ENCODE measurements around the gene SLC9B2.

SLC9B2 gene, protein sequence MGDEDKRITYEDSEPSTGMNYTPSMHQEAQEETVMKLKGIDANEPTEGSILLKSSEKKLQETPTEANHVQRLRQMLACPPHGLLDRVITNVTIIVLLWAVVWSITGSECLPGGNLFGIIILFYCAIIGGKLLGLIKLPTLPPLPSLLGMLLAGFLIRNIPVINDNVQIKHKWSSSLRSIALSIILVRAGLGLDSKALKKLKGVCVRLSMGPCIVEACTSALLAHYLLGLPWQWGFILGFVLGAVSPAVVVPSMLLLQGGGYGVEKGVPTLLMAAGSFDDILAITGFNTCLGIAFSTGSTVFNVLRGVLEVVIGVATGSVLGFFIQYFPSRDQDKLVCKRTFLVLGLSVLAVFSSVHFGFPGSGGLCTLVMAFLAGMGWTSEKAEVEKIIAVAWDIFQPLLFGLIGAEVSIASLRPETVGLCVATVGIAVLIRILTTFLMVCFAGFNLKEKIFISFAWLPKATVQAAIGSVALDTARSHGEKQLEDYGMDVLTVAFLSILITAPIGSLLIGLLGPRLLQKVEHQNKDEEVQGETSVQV

DNA sequence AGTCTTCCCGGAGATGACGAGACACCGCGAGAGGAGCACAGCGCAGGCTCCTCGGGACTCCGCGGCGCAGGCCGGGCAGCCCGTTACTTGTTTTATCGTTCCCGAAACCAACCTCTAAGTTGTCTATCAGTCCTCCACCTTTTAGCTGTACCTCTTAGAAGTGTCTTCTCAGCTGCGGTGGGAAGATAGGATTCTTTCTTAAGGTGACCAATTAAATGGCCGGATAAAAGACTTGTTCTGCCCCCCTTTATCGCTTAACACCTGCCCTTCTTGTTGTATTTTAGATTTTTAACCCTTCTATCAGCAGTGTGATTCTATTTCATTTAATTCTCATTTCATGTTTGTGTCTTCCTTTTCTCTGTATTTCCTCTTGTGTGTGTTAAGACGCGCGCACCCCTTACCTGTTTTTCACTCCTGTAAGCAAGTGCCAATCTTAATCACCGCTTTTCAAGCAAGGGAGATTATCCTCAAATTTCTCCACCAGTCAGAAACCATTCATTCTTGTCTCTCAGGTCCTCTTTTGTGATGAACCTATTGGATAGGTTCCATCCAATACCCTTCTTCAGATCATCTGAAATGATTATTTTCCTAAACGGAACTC, at the start of gene SLC9B2:
TSS of gene SLC9B2 (minus strand) at position 15 of the 601 bp plus-strand sequence. CDS start 9,211 bp downstream, outside the sequence.
- peak; percentile 11 for DNase-seq (ENCODE audit: low read depth)

DNA sequence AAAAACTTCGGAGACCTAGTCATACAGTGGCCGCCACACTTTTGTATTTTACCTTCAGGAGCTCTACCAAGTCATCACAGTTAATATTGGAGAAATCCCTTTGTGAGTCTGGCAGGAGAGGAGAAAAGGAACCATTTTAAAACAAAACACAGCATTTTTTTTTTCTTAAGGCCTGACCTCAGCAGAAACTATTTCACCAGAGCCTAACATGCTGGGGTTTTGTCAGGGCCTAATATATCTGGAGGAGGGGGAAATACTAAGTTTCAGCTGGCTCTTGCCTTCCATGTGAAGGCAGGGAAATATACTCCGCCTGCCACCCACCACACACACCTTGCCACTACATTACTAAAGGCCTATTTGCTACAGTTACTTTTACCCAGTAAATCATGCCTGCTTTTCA, 49.6 kb upstream of the SLC9B2 start:
- no peak for DNase-seq (ENCODE audit: low read depth)

DNA sequence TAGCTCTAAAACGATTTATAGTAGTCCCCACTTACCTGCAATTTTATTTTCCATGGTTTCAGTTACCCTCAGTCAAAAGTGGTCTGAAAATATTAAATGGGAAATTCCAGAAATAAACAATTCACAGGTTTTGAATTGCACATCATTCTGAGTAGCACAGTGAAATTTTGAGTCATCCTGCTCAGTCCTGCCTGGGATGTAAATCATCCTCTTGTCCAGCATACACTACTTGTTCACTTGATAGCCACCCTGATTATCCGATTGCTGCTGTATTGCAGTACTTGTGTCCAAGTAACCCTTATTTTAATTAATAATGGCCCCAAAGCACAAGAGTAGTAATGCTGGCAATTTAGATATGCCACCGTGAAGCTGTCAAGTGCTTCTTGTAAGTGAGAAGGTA, 46.6 kb upstream of the SLC9B2 start:
- no peak for DNase-seq (ENCODE audit: low read depth)

DNA sequence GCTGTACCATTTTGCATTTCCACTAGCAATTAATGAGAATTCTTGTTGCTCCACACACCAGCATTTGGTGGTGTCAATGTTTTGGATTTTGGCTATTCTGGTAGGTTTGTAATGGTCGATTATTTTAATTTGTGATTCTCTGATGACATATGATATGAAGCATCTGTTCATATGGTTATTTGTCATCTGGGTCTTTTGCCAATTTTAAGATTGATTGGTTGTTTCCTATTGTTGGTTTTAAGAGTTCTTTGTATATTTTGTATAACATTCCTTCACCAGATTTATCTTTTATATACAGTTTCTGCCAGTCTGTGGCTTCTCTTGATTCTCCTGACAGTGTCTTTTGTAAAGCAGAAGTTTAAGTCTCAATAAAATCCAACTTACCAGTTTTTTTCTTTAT, 41.6 kb upstream of the SLC9B2 start:
- DNase-seq (ENCODE audit: low read depth), result no peak

DNA sequence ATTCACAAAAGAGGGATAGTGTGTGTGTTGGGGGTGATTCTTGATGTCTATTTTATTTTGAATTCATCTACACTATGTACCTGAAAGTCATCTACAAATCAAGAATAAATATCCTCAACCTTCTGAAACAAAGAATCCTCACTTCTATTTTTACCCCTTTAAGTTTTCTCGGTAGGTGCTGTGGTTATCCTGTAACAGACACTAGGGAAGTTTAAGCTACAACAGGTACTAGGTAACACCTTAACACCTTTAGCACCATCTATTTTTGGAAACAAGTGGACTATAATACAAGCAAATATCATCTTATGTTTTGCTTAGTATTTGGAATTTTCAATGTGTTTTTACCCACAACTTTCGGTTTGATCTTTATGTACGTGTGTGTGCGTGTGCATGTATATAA, 35.0 kb upstream of the SLC9B2 start:
- no peak for DNase-seq (ENCODE audit: low read depth)

DNA sequence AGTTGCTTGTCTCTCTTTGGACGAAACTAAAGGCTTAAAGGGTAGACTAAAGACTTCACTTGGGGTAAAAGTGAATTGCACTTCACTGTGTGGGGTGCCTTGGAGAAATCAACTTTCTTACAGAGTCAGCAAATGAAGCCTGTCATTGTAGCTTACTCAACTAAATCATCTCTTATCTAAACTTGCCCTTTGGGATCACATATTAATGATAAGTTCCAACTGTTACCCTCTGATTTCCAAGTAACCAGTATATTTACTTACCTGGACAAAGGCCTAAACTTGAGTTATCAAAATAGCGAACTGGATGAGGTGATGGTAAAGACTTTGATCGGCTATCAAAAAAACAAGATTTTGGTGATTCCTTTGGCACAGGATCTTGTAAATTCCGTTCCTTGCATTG, 32.0 kb upstream of the SLC9B2 start:
- DNase-seq (ENCODE audit: low read depth), result no peak

DNA sequence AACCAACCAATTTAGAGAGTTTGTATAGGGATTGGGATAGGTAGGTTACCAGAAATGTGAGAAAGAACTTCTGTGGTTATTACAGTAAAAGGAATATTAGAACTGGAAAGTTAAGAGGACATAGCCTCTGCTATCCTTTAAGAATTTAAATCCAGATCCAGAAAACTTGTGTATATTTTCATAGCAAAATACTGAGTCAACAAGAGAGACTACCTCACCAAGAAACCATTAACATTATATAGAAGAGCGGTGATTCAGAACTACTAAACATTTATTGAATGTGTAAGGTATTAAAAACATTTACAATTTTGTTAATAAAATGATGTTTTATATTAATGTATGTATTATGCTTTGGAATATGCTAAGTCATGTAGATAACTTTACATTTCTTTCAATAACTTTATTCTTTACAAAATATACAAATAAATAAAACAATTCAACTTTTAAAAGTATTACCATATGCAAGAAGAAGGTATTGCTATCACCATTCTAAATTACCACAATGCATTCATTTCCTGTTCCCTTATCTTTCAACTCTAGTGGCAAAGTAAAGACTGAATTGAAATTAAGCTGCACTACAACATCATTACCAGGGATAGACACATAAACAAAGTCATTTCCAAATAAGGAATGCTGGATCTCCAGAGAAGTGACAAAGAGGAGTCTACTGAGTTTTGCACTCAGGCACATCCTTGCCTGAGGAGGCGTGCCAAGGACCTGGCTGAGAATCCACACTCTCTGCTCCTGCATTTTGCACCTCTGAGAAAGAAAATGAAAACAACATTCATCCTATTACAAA, 29.2 kb upstream of the SLC9B2 start:
- no peak for DNase-seq (ENCODE audit: low read depth)

DNA sequence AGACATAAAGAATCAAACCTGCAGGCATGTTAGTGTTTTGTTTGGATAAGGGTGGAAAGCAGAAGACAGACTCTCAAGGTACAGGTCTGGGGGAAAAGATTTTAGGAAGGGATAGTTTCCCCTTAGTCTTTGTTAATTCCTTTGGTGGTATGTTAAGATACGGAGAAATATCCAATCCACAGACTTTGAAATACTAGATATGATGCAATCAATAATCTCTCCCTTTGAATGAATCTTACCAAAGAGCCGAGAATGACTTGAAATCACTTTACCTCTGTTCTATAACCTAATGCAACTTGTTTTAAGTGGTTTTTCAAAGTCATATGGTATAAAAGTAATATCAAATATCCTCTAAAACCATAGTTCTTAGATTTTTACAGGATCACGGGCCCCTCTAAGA, 28.3 kb upstream of the SLC9B2 start:
- no peak for DNase-seq (ENCODE audit: low read depth)

DNA sequence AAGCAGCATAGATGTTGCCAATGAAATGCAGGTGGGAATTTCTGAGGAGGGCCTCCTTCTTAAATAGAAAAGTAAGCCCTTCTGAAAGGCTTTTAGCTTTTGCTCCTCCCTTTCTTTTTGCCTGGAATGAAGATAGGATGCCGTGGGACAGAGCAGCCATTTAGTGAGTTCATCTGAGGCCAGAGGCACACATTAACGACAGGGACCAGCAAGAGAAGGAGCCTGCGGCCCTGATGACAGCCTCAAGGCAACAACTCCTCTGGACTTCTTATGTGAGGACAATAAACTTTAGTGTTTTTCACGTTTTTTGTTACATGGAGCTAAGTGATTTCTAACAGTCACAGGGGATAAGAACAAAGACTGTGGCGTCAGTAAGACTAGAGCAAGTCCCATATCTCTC, 24.1 kb upstream of the SLC9B2 start:
- DNase-seq (ENCODE audit: low read depth), result no peak

DNA sequence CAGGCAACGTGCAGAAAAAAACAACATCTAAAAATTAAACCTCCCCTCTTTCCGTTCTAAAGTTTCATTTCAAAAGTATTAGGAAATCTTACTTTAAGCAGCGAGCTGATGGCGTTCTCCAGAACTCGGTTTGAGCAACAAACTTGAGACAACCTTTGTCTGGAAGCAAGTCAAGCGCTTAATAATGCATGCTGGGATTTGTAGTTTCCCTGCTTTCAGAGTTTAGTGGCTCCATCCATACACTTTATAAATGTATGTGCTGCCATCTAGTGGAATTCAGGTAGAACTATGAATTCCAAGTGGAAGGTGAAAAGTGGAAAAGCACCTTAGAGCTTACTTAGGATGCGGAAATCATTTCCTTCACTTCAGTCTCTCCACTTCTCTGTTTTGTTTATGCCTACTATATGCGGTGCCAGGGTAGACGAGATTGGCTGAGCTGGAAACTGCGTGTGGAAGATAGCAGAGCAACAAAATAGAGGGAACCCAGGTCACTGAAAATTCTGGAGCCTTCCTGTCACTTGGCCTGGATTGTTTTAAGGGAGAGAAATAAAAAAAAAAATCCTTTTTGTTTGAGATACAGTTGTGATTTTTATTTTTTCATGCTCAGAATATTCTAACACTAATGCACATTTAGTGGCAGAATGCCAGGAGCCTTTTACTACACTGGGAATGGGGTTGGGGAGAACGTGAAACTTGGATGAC, 23.3 kb upstream of the SLC9B2 start, which contains the start of gene BDH2:
TSS of gene BDH2 (minus strand) at position 144 of the 702 bp plus-strand sequence. CDS start 3,580 bp downstream, outside the sequence.
- DNase-seq (ENCODE audit: low read depth), result peak; percentile 78

DNA sequence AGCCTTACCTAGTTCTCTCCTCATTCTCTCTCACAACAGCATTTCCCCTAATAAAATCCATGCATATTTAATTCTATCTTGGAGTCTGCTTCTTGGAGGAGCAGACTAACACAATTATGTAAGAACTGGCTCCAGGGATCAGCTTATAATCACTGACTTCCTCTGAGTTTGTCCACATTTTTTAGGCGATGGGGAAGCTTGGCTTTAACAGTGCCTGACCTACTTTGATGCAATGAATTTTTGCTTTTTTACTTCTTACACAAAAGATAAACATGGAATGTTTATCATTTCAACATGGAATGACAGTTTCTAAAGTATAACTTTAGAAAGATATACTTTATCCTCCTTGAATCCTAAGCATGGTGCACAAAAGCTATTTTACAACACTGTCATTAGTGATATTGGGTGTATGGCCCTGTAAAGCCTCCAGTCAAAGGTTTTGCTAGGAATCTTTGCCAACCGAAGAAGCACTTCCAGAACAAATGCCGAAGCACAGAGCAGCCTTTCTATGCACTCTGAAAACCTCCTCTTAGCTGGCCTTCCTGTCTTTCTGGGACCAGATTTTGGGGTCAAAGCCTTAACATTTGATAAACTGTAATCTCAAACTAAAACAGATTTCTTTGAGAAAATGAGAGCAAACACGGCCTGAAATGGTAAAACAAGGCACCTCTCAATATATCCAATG, 22.3 kb upstream of the SLC9B2 start:
- DNase-seq (ENCODE audit: low read depth), result no peak

DNA sequence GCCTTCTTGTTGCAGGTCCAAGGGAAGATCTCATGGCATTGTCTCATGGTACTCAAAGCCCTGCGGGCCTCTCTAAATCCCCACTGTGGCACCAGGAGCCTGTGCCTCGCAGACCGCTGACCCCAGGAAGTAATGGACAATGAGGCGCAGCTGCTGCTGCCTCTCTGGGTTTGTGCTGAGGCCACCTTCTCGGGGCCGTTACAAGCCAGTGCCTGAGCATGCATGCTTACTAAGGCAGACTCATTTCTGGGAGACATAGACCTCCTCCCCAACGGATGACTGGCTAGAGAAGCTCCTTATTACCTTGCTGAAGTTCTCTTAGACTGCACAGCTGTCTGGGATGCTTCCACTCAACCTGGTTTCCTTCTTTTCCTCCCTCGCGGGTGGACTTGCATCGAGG, 21.8 kb upstream of the SLC9B2 start:
- no peak for DNase-seq (ENCODE audit: low read depth)

DNA sequence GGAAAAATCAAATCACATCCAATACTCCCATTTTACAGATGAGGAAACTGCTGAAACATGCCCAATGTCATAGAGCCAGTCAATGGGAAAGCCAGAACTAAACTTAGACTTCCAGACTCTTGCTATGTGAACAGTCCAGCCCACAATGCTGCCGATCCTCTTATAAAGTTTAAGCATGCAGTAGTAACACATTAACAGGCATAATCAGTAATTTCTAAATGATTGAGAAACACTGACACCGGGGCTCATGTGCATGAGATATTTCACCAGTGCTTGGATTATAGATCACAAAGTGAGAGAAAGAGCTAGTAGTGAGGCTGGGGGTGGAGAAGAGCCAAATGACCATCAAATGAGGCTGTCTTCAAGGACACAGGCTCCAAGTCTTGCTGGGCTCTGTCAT, 20.6 kb upstream of the SLC9B2 start:
- no peak for DNase-seq (ENCODE audit: low read depth)

DNA sequence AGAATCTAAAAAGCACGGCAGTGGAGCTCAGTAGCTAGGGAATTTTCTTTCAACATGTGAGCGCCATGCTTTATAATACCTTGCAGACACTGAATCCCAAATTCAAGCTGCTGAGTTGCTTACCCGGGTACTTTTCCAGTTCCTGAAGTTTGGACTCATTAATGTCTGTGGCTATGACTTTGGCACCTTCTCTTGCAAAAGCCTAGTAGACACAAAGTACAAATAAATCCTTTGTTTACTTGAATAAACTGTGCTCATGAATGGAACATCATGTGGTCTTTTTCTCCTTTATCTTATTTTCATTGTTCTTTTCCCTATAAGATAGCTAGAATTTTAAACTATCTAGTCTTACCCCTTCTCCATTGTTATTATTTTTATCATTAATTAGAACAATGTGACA, 18.5 kb upstream of the SLC9B2 start:
- no peak for DNase-seq (ENCODE audit: low read depth)

DNA sequence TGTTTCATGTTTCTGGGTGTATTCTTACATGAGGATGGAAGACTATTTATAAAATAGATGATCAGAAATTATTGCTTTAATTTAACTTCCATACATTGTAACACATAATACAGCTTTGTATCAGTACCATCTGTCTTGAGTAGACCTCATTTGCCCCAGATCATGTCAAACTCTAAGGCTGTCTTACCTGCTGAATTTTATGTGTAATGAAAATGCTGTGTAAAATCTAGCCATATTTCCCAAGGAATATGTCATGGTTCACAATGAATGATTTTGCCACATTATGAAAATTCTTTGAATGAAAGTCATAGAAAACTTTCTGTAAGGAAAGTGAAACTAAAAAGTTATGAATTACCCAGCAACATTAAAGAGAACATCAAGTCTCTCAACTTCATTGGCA, 15.7 kb upstream of the SLC9B2 start:
- no peak for DNase-seq (ENCODE audit: low read depth)

DNA sequence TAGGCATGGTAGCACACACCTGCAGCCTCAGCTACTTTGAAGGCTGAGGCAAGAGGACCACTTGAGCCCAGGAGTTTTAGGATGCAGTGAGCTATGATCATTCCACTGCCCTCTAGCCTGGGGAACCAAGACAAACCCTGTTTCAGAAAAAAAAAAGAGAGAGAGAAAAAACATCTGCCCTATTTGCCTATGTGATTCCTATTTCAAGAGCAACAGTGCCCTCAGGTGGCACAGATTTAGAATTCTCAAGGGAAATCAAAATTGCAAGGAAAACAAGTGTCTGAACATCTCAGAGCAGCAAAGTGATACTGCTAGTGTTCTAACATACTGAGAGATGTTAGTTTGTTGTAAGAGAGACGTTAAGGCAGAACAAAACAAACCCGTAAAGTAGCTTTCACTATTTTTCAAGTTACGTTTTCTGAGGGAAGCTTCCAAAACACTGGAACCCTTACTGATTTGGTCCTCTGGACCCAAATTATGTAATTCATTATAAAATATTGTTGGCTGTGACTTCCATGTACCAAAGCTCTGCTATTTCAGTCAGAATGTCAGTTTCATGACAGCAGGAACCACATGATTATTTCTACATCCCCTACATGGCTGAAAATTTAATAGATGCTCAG, 15.2 kb upstream of the SLC9B2 start:
- DNase-seq (ENCODE audit: low read depth), result peak; percentile 47

DNA sequence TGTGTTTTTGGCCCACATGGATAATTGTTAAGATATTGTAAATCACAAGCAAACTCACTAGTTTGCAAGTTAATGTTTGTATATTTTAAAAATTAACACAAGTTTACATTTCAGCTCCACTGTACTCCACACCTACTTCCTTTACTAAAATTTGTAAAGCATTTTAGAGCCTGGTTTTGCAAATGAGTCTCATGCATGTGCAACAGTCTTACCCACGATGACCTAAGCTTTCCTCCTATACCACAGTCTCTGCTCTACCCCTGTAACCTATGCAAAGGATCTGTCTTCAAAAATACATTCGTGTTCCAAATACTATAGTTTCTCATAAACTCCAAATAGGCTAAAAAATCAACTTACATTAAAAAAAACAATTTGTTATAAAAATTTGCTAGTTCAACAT, 12.9 kb upstream of the SLC9B2 start:
- no peak for DNase-seq (ENCODE audit: low read depth)

DNA sequence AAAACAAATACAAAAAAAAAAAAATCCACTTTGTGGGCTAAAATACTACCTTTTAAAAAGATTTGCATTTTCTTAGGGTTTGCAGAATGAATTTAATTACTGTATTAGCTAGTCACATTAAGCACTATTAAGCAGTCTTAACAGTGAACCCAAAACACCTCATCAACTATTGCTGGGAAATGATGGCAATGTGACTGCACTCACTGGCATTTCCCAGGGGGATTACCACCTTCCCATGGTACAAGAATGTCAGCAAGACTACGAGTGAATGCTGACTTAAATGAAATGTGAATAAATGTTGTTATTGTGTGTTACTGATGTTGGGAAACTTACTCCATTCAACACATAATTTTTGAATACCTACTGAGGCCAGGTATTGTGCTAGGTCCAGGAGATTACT, 10.0 kb upstream of the SLC9B2 start:
- no peak for DNase-seq (ENCODE audit: low read depth)

DNA sequence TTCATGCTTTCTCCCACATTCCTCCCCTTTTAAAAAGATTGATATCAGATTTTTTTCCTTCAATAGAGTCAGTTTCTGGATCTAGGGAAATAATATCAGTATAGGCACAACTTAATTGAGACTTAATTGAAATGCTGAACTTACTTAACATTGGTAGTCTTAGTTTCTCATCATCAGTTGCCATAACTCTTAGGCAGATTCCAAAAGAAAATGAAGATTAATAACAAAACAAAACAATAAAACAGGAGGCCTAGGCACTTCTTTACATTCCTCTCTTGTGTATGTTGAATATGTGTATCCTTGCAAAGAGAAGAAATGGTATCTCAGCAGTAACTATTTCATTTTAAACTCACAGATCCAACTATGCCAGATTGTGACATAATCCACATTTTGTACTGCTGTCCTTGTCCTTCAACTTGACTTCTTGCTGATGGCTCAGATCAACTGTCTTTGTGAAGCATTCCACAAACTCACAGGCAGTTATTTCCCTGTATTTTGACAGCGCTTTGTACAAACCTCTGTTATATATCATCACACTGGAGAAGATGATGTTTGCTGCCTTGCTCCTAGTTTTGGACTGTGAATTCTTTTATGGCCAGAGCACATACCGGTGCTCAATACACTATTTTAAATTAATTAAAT, 9.1 kb upstream of the SLC9B2 start:
- DNase-seq (ENCODE audit: low read depth), result no peak

DNA sequence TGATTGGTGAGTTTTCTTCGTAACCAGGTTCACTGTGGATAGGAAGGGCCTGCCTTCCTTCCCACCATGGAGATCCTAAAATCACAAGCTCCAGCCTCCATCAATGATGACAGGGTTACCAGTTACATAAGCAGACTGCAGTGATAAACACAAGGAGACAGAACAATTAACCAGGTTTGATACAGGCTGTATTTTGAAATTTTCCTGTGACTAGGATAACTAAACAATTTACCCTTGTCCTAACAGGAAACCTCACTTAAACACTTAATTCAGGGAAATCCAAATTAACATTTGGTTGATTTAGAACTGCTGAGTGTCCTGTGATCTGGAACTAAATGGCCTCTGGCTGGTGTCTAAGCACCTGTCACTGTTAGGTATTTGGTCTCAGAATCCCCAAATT, 3.1 kb upstream of the SLC9B2 start:
- DNase-seq (ENCODE audit: low read depth), result no peak

Data from HS-5 (cell line).